H9 (cell line): ENCODE data around the gene HIVEP1. TPM values are rescaled to one million over a fixed set of nuclear protein-coding genes. Genes with fewer than 3 reads are reported as not detected.

Experiments
- DNase-seq: peaks from one replicate; pipeline ENCODE4 v3.0.0-alpha.2; 2017
- H2AFZ ChIP-seq: one replicate; pipeline ENCODE4 v1.6.1; 2013; ENCODE audit warnings: mild to moderate bottlenecking, low read length, control low read depth, moderate library complexity
- H2AK5ac ChIP-seq: 2 replicates; pipeline ENCODE4 v1.6.1; 2013; ENCODE audit warnings: low read length, control low read depth, mixed read lengths; ENCODE audit not compliant: insufficient read length
- H2BK120ac ChIP-seq: one replicate; pipeline ENCODE4 v1.6.1; 2013; ENCODE audit warnings: low read depth, mild to moderate bottlenecking, low read length, control low read depth, inconsistent platforms; ENCODE audit not compliant: poor library complexity, severe bottlenecking
- H2BK12ac ChIP-seq: 2 replicates; pipeline ENCODE4 v1.6.1; 2013; ENCODE audit warnings: low read length, control low read depth, mixed read lengths, low read depth; ENCODE audit not compliant: insufficient read length
- H2BK15ac ChIP-seq: 2 replicates; pipeline ENCODE4 v1.6.1; 2013; ENCODE audit warnings: low read depth, low read length, control low read depth
- H2BK20ac ChIP-seq: one replicate; pipeline ENCODE4 v1.6.1; 2013; ENCODE audit warnings: low read depth, mild to moderate bottlenecking, low read length, control low read depth, inconsistent platforms; ENCODE audit not compliant: poor library complexity, severe bottlenecking
- H2BK5ac ChIP-seq: 2 replicates; pipeline ENCODE4 v1.6.1; 2013; ENCODE audit warnings: low read length, control low read depth, mixed read lengths; ENCODE audit not compliant: insufficient read length
- H3K14ac ChIP-seq: 2 replicates; pipeline ENCODE4 v1.6.1; 2013; ENCODE audit warnings: low read length, control low read depth; ENCODE audit not compliant: insufficient read depth
- H3K18ac ChIP-seq: 2 replicates; pipeline ENCODE4 v1.6.1; 2013; ENCODE audit warnings: low read depth, mild to moderate bottlenecking, mixed read lengths, low read length, control low read depth; ENCODE audit not compliant: insufficient read length
- H3K23ac ChIP-seq: 2 replicates; pipeline ENCODE4 v1.6.1; 2013; ENCODE audit warnings: low read length, control low read depth, mixed read lengths, low read depth; ENCODE audit not compliant: insufficient read length
- H3K23me2 ChIP-seq: 2 replicates; pipeline ENCODE4 v1.6.1; 2013; ENCODE audit warnings: low read depth, mild to moderate bottlenecking, mixed read lengths, low read length, control low read depth; ENCODE audit not compliant: insufficient read length, poor library complexity, severe bottlenecking
- H3K27ac ChIP-seq: 2 replicates; pipeline ENCODE4 v1.5.1; 2013; ENCODE audit warnings: low read length, control low read depth, mixed read lengths, low read depth; ENCODE audit not compliant: insufficient read length
- H3K27me3 ChIP-seq: 2 replicates; pipeline ENCODE4 v1.6.1; 2013; ENCODE audit warnings: low read length, control low read depth, inconsistent platforms; ENCODE audit not compliant: insufficient read depth
- H3K4ac ChIP-seq: 2 replicates; pipeline ENCODE4 v1.6.1; 2013; ENCODE audit warnings: low read depth, mild to moderate bottlenecking, control low read depth, inconsistent platforms, low read length, moderate library complexity
- H3K4me1 ChIP-seq: 2 replicates; pipeline ENCODE4 v1.6.1; 2013; ENCODE audit warnings: low read length, control low read depth, inconsistent platforms; ENCODE audit not compliant: insufficient read depth
- H3K4me2 ChIP-seq: 2 replicates; pipeline ENCODE4 v1.6.1; 2013; ENCODE audit warnings: low read length, control low read depth, mixed read lengths; ENCODE audit not compliant: insufficient read length, insufficient read depth
- H3K56ac ChIP-seq: 2 replicates; pipeline ENCODE4 v1.6.1; 2013; ENCODE audit warnings: low read depth, mild to moderate bottlenecking, mixed read lengths, low read length, control low read depth; ENCODE audit not compliant: insufficient read length
- H3K79me1 ChIP-seq: 2 replicates; pipeline ENCODE4 v1.6.1; 2013; ENCODE audit warnings: low read depth, mild to moderate bottlenecking, moderate library complexity, low read length, control low read depth, inconsistent platforms; ENCODE audit not compliant: insufficient read depth, poor library complexity, severe bottlenecking
- H3K79me2 ChIP-seq: 2 replicates; pipeline ENCODE4 v1.6.1; 2013; ENCODE audit warnings: low read length, control low read depth, inconsistent platforms; ENCODE audit not compliant: insufficient read depth
- H3K9ac ChIP-seq: 2 replicates; pipeline ENCODE4 v1.6.1; 2013; ENCODE audit warnings: low read length, control low read depth, mixed read lengths; ENCODE audit not compliant: insufficient read length; ENCODE audit errors: extremely low read depth
- H3K9me3 ChIP-seq: one replicate; pipeline ENCODE4 v1.6.1; 2013; ENCODE audit warnings: low read depth, low read length, inconsistent platforms; ENCODE audit not compliant: control insufficient read depth
- H3T11ph ChIP-seq: one replicate; pipeline ENCODE4 v1.6.1; 2013; ENCODE audit warnings: mild to moderate bottlenecking, low read length, control low read depth, inconsistent platforms
- H4K20me1 ChIP-seq: one replicate; pipeline ENCODE4 v1.6.1; 2013; ENCODE audit not compliant: control insufficient read depth, insufficient read length, insufficient read depth
- H4K5ac ChIP-seq: 2 replicates; pipeline ENCODE4 v1.6.1; 2013; ENCODE audit warnings: low read depth, mild to moderate bottlenecking, mixed read lengths, low read length, control low read depth; ENCODE audit not compliant: insufficient read length
- H4K8ac ChIP-seq: replicated peaks from 2 replicates; pipeline ENCODE4 v1.6.1; 2013; ENCODE audit warnings: low read length, control low read depth, mixed read lengths, low read depth; ENCODE audit not compliant: insufficient read length
- H4K91ac ChIP-seq: 2 replicates; pipeline ENCODE4 v1.6.1; 2013; ENCODE audit warnings: low read depth, mild to moderate bottlenecking, moderate library complexity, mixed read lengths, low read length, control low read depth; ENCODE audit not compliant: insufficient read length
- H3K27ac Mint-ChIP-seq, 3 experiments: 2 replicates in 2 of 3; 3 replicates in 1 of 3; pipeline ENCODE4 v1.8.0; 2020 to 2021; ENCODE audit warnings: mixed read lengths in 3 of 3, mild to moderate bottlenecking in 1 of 3, moderate library complexity in 1 of 3
- H3K27me3 Mint-ChIP-seq: 2 replicates; pipeline ENCODE4 v1.8.0; 2021; ENCODE audit warnings: low read depth, mild to moderate bottlenecking, moderate library complexity, mixed read lengths
- H3K36me3 Mint-ChIP-seq, 3 experiments: 2 replicates in 2 of 3; 3 replicates in 1 of 3; pipeline ENCODE4 v1.8.0; 2020 to 2021; ENCODE audit warnings: low read depth in 3 of 3, mixed read lengths in 3 of 3; ENCODE audit not compliant: insufficient read depth in 1 of 3
- H3K4me1 Mint-ChIP-seq, 2 experiments: 2 replicates each; pipeline ENCODE4 v1.8.0; 2020; ENCODE audit warnings: mixed read lengths in 2 of 2
- H3K4me3 Mint-ChIP-seq, 2 experiments: 2 replicates in 1 of 2; 3 replicates in 1 of 2; pipeline ENCODE4 v1.8.0; 2020 to 2021; ENCODE audit warnings: mild to moderate bottlenecking in 2 of 2, mixed read lengths in 2 of 2, moderate library complexity in 1 of 2
- H3K9me3 Mint-ChIP-seq, 2 experiments: 2 replicates in 1 of 2; 3 replicates in 1 of 2; pipeline ENCODE4 v1.8.0; 2020; ENCODE audit warnings: mild to moderate bottlenecking in 2 of 2, mixed read lengths in 2 of 2, moderate library complexity in 1 of 2
- CTCF ChIP-seq: fragments of 200-600 bp; sonication (generic); conservative IDR thresholded peaks from 3 replicates; pipeline ENCODE4 v1.8.0; 2021; ENCODE audit warnings: antibody characterized with exemption, mild to moderate bottlenecking
- WGBS: extraction: QIAGEN DNeasy Blood & Tissue Kit; methylation state at CpG from one replicate; pipeline ENCODE4 v1.1.7; 2013; ENCODE audit warnings: missing lambda C conversion rate, low lambda C conversion rate, mixed read lengths; ENCODE audit not compliant: insufficient read length; ENCODE audit errors: extremely low coverage; 5-methylcytosine and 5-hydroxymethylcytosine counted together
- total RNA-seq: library from RNA; stranded (reverse); gene quantifications from 2 replicates; pipeline ENCODE4 v1.2.1, GENCODE V29; 2021

Gene HIVEP1
- total RNA-seq, 1 experiment from 2014 or later: 44.2 TPM

DNA sequence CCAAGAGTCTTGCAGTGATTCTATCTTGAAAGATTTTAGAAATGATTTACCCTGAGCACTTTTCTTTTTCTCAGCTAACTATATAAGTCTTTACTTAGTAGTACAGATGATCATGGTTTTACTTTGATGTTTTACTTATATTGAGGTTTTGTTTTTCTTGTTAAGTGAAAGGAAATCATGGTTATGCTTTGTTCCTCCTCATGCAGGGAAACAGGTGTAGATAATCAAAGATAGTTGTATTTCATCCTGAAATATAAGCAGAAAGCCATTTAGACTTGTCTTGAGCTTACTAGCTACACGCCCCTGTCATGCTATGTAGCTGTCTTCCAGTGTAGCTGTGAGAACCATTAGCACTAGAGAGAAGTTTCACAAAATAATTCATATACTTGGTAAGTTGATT is 113.9 kb downstream of the HIVEP1 start:
- Histone ChIP-seq H3K14ac (no peak overlapping the region), H3K4me1 (no peaks in the 10 kb centered on the region), H3K4ac (no peak overlapping the region), H4K91ac (no peak overlapping the region), H2BK5ac (no peak overlapping the region), H3K23ac (no peak overlapping the region), H3K23me2 (no peaks in the 10 kb centered on the region), H3K27me3 (no peaks in the 10 kb centered on the region), H3K56ac (no peak overlapping the region), H2AK5ac (no peak overlapping the region), H4K20me1 (no peaks in the 10 kb centered on the region), H2AFZ (no peak overlapping the region), H4K5ac (no peak overlapping the region), H3K18ac (no peak overlapping the region), H2BK15ac (no peak overlapping the region), H3K9me3 (no peaks in the 10 kb centered on the region), H3K4me2 (no peak overlapping the region), H3K9ac (no peak overlapping the region), H3K79me1 (no peaks in the 10 kb centered on the region), H4K8ac (no peak overlapping the region), H3K27ac (no peak overlapping the region), H2BK120ac (no peak overlapping the region), H3T11ph (no peak overlapping the region), H2BK20ac (no peak overlapping the region), H2BK12ac (no peak overlapping the region), H3K79me2 (no peaks in the 10 kb centered on the region)
- Mint-ChIP-seq H3K4me1 (no peaks in the 10 kb centered on the region), H3K9me3 (no peaks in the 10 kb centered on the region), H3K27me3 (no peaks in the 10 kb centered on the region), H3K36me3 (peaks cover 25 to 46% (median 45%) of the 10 kb centered on the region in 3 experiments), H3K4me3 (no peak overlapping the region), H3K27ac (no peak overlapping the region)
- WGBS: no CpG with 5 or more reads among the region's 1 CpG
- DNase-seq: no peak
- no peak for TF ChIP-seq CTCF
